Ovary (tissue), 9 donors: ENCODE data around the gene GPR158. TPM values are rescaled to one million over a fixed set of nuclear protein-coding genes. Genes with fewer than 3 reads are reported as not detected.

ENCODE experiments used
- DNase-seq, 5 donors: peaks; one replicate each; pipeline ENCODE4 v3.0.0-alpha.2; 2019 to 2020
- H3K27ac ChIP-seq, 2 donors: fragments of 200-600 bp; one replicate each; pipeline versions ENCODE4 v1.5.1 to v1.8.0; 2019 to 2022
- H3K27me3 ChIP-seq: fragments of 200-600 bp; one replicate; pipeline ENCODE4 v1.8.0; 2022
- H3K36me3 ChIP-seq: fragments of 200-600 bp; sonication (generic); one replicate; pipeline ENCODE4 v1.5.1; 2019
- H3K4me1 ChIP-seq: one replicate; pipeline ENCODE4 v1.8.1; 2013; ENCODE audit warnings: mild to moderate bottlenecking, moderate library complexity; ENCODE audit not compliant: insufficient read depth
- H3K4me3 ChIP-seq: fragments of 200-600 bp; sonication (generic); one replicate; pipeline ENCODE4 v1.5.1; 2017
- H3K9me3 ChIP-seq, 2 donors: fragments of 200-600 bp in 1 of 2; sonication (generic) in 1 of 2; one replicate each; pipeline versions ENCODE4 v1.5.1 to v1.8.1; 2013 to 2019; ENCODE audit warnings: mild to moderate bottlenecking in 1 of 2, moderate library complexity in 1 of 2
- CTCF ChIP-seq, 3 donors: fragments of 450-650 bp in 2 of 3; fragments of 200-600 bp in 1 of 3; IDR thresholded peaks; one replicate each; pipeline versions ENCODE4 v1.5.1 to v1.8.0; 2016 to 2022; ENCODE audit warnings: antibody characterized with exemption in 3 of 3, mild to moderate bottlenecking in 1 of 3
- EP300 ChIP-seq: sonication (generic); formaldehyde crosslinking; IDR thresholded peaks from one replicate; pipeline ENCODE4 v1.6.1; 2017; ENCODE audit warnings: antibody characterized with exemption
- POLR2A ChIP-seq: fragments of 450-650 bp; IDR thresholded peaks from one replicate; pipeline ENCODE4 v1.6.1; 2017; ENCODE audit warnings: antibody characterized with exemption, mild to moderate bottlenecking, moderate library complexity
- WGBS, 3 donors: extraction: QIAGEN DNeasy Blood & Tissue Kit in 1 of 3; methylation state at CpG; one replicate each; pipeline versions ENCODE4 v1.1.5 to v1.1.7; 2013 to 2017; 5-methylcytosine and 5-hydroxymethylcytosine counted together
- intact Hi-C, 4 donors: fragments of 100-400 bp; cut with DNase I; formaldehyde crosslinking; loops; one replicate each; pipeline versions ENCODE4 v1.11.0 to v1.15.1; 2022 to 2023
- polyA plus RNA-seq, 2 donors: library from polyadenylated mRNA; stranded (reverse); fragments of 200-250 nt in 1 of 2; fragments of 350-450 nt in 1 of 2; fragmentation: Illumina TruSeq in 1 of 2; extraction: RNeasy Lipid Tissue Mini Kit (QIAGEN cat#74804) in 1 of 2; gene quantifications; one replicate each; pipeline ENCODE4 v1.2.3, GENCODE V29; 2013 to 2014
- total RNA-seq, 7 donors: library from RNA; depleted of rRNA in 2 of 7; stranded (reverse); fragments of >200 nt in 2 of 7; fragmentation: NEBNext Ultra II Directional in 3 of 7; extraction: Animal tissue kit (Norgen Biotek cat#: 25700) in 3 of 7; gene quantifications; one replicate each; pipeline versions ENCODE4 v1.1.0 to v1.2.4, GENCODE V29; 2016 to 2023
- donor health status: DM: no; HTN: no; CAD: no; lungs with moderate emphysema.
- donor health status: DM: no; HTN: no; CAD: no.
- donor health status: Bipolar disorder and iron deficiency.
- donor health status: DM: yes; HTN: yes; CAD: no.
- donor health status: DM: no; HTN: no; CAD: no.
- donor health status: DM: yes; HTN: yes; CAD: no.

GPR158 gene
- total and polyA plus RNA-seq, 9 donors: 0.10 to 0.47 (median 0.17) TPM; not detected in 1

DNA sequence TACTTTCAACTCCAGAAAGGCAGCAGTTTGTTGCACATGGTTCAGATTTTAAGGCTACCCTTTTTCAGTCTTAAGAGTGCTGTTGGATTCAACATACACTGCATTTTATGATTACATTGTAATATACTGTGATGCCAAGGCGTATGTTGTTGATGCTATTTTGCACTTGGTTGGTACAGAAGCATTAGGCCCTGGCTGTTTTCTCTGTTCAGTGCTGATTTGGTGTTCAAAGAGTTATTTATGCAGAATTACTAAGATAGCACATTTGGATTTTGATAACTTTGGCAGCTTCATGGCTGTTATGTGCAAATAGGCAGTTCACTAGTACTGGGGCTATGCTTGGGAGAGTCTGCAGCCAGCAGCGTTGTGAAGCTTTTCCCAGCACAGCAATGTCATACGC lies 7.8 kb downstream of the GPR158 start:
- no peak for TF ChIP-seq EP300
- no peak for TF ChIP-seq POLR2A
- no peak for TF ChIP-seq CTCF (IDR thresholded peaks at IDR 0.05)
- Histone ChIP-seq H3K9me3 (no peaks in the 10 kb centered on the region), H3K27ac (no peak overlapping the region), H3K36me3 (no peaks in the 10 kb centered on the region), H3K4me3 (no peak overlapping the region), H3K4me1 (no peaks in the 10 kb centered on the region), H3K27me3 (no peaks in the 10 kb centered on the region)
- WGBS, 3 donors: 59 to 70% (median 60%) methylated on average over 3 of the region's 3 CpGs
- intact Hi-C loops: no loop called here
- no peak for DNase-seq

- H3K36me3 ChIP-seq: no peaks in the 10 kb centered on the region
- H3K4me3 ChIP-seq: no peak overlapping the region
- no peak for TF ChIP-seq CTCF (IDR thresholded peaks at IDR 0.05)
- no peak for TF ChIP-seq POLR2A
- no peak for TF ChIP-seq EP300
- no peak overlapping the region for H3K27ac ChIP-seq
- intact Hi-C loops: no loop called here
- no peak for DNase-seq
- H3K4me1 ChIP-seq: no peaks in the 10 kb centered on the region
- no peaks in the 10 kb centered on the region for H3K27me3 ChIP-seq
- no peaks in the 10 kb centered on the region for H3K9me3 ChIP-seq
- 67 to 72% (median 68%) methylated on average over 5 of the region's 5 CpGs for WGBS, 3 donors
Measured at GRCh38 chr10:25191162-25191895, 16.5 kb downstream of the GPR158 start.

GRCh38 chr10:25198151-25198550 lies 23.4 kb downstream of the GPR158 start:
- H3K4me3 ChIP-seq: no peak overlapping the region
- 2 to 5% (median 3%) methylated on average over 1 of the region's 1 CpG for WGBS, 3 donors
- no peaks in the 10 kb centered on the region for H3K36me3 ChIP-seq
- no peaks in the 10 kb centered on the region for H3K4me1 ChIP-seq
- intact Hi-C loops: no loop called here
- H3K9me3 ChIP-seq: no peaks in the 10 kb centered on the region
- H3K27me3 ChIP-seq: no peaks in the 10 kb centered on the region
- TF ChIP-seq EP300: no peak
- no peak for TF ChIP-seq CTCF (IDR thresholded peaks at IDR 0.05)
- no peak for TF ChIP-seq POLR2A
- no peak for DNase-seq
- no peak overlapping the region for H3K27ac ChIP-seq

DNA sequence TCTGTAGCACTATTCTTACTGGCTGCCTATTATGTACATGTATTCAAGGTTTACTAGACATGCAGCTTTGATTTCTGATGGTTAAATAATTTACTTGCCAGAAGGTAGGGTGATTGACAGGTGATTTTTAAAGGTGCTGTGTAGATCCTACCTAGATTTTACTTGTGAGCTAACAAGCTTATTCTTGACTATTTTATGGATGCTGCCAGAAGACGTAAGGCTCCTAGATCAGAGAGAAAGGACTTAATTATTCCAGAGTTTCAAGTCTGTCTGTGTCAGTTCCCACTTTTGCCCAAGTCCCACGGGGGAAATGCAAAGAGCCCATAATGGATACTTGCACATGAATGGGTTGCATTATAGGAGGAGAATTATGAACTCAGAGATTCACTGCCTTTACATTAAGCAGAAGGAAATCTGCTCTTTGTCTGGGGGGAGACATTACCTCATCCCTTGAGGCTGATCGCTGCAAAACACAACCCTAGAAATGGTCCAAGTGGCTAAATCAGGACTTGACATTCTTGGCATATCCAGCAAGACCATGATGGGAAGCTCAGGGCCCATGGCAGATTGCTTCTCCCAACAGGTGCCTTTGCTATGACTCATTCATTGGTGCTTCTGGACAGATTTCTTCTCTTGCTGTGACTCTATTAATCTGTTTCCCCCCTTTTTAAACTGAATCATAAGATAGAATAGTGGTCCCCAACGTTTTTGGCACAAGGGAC lies 32.1 kb downstream of the GPR158 start:
- H3K4me1 ChIP-seq: no peaks in the 10 kb centered on the region
- no peaks in the 10 kb centered on the region for H3K9me3 ChIP-seq
- no peaks in the 10 kb centered on the region for H3K36me3 ChIP-seq
- H3K27me3 ChIP-seq: no peaks in the 10 kb centered on the region
- DNase-seq: no peak
- WGBS, 3 donors: 57 to 61% (median 61%) methylated on average over 4 of the region's 4 CpGs
- TF ChIP-seq POLR2A: no peak
- no peak for TF ChIP-seq EP300
- TF ChIP-seq CTCF (IDR thresholded peaks at IDR 0.05): no peak
- no peak overlapping the region for H3K27ac ChIP-seq
- intact Hi-C loops: no loop called here
- H3K4me3 ChIP-seq: no peak overlapping the region
